Breast epithelium (tissue), 4 donors: ENCODE results near the gene ZNF695. TPM values are rescaled to one million over a fixed set of nuclear protein-coding genes. Genes with fewer than 3 reads are reported as not detected.
"Not testable (repeated sequence)": the region's sequence is repeated elsewhere in the genome, so short reads cannot be mapped to it uniquely, and the experiment has no call there.

Source experiments
- DNase-seq, 2 donors: peaks; one replicate each; pipeline ENCODE4 v3.0.0-alpha.2; 2019; ENCODE audit warnings: low spot score in 2 of 2
- H3K27ac ChIP-seq, 2 donors: fragments of 200-600 bp; sonication (generic) in 1 of 2; one replicate each; pipeline ENCODE4 v1.5.1; 2016 to 2019; ENCODE audit warnings: mild to moderate bottlenecking in 1 of 2
- H3K27me3 ChIP-seq, 2 donors: fragments of 200-600 bp; sonication (generic) in 1 of 2; one replicate each; pipeline versions ENCODE4 v1.5.1 to v1.6.0; 2017 to 2019; ENCODE audit warnings: control low read depth in 1 of 2, mild to moderate bottlenecking in 1 of 2
- H3K36me3 ChIP-seq: fragments of 200-600 bp; one replicate; pipeline ENCODE4 v1.5.1; 2019
- H3K4me1 ChIP-seq, 2 donors: fragments of 200-600 bp; sonication (generic); one replicate each; pipeline ENCODE4 v1.5.1; 2016 to 2019; ENCODE audit warnings: control low read depth in 1 of 2
- H3K4me3 ChIP-seq, 3 donors: fragments of 200-600 bp; sonication (generic); 1 replicate in 2 of 3; 2 replicates in 1 of 3; pipeline ENCODE4 v1.5.1; 2016 to 2019; ENCODE audit warnings: mild to moderate bottlenecking in 3 of 3, moderate library complexity in 2 of 3
- H3K9me3 ChIP-seq, 2 donors: fragments of 200-600 bp; sonication (generic) in 1 of 2; one replicate each; pipeline ENCODE4 v1.5.1; 2016 to 2019; ENCODE audit warnings: control low read depth in 1 of 2
- CTCF ChIP-seq, 3 donors: fragments of 450-650 bp; IDR thresholded peaks; one replicate each; pipeline ENCODE4 v1.5.1; 2016 to 2017; ENCODE audit warnings: antibody characterized with exemption in 3 of 3, mild to moderate bottlenecking in 3 of 3, moderate library complexity in 3 of 3
- POLR2A ChIP-seq: fragments of 450-650 bp; IDR thresholded peaks from one replicate; pipeline ENCODE4 v1.6.1; 2016; ENCODE audit warnings: antibody characterized with exemption, mild to moderate bottlenecking, moderate library complexity
- POLR2AphosphoS5 ChIP-seq, 3 donors: sonication (generic); formaldehyde crosslinking; IDR thresholded peaks; one replicate each; pipeline ENCODE4 v1.6.1; 2017; ENCODE audit warnings: antibody characterized with exemption in 3 of 3
- intact Hi-C: fragments of 100-400 bp; cut with DNase I; formaldehyde crosslinking; loops from one replicate; pipeline ENCODE4 v1.15.1; 2023; ENCODE audit warnings: low total_unique reads
- total RNA-seq, 3 donors: library from RNA; depleted of rRNA; stranded (reverse); fragments of >200 nt; gene quantifications; one replicate each; pipeline ENCODE4 v1.1.0, GENCODE V29; 2016

Gene ZNF695
- total RNA-seq, 3 donors from 2014 or later = 1.0 to 1.1 TPM; not detected in 1

DNA sequence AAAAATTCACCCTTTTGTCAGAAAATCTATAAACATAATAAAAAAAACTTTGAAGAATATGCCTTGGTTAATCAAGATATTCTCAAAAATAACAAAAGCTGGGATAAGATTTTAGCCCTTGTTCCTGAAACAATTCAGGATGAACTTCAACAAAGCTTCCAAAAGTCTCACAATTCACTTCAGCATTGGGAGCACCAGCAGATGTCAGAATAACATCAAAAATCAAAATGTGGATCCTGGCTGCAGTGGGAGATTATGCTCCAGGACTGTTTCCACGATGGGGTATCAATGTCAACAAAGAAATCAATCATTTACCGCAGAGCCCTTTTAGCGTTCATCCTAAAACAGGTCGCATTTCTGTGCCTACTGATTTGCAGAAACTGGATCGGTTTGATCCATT is 35.5 kb upstream of the ZNF695 start:
- no peak for DNase-seq
- H3K4me3 ChIP-seq = no peak overlapping the region
- no peak overlapping the region for H3K27ac ChIP-seq
- no peaks in the 10 kb centered on the region for H3K27me3 ChIP-seq
- no peaks in the 10 kb centered on the region for H3K36me3 ChIP-seq
- H3K9me3 ChIP-seq = peaks cover 60 to 85% of the 10 kb centered on the region in 2 donors
- TF ChIP-seq CTCF (IDR thresholded peaks at IDR 0.05) = no peak
- TF ChIP-seq POLR2AphosphoS5 (IDR thresholded peaks at IDR 0.05) = no peak
- no peak for TF ChIP-seq POLR2A
- intact Hi-C loops = no loop called here
- H3K4me1 ChIP-seq = no peaks in the 10 kb centered on the region

GRCh38 chr1:247037511-247038320 is 29.9 kb upstream of the ZNF695 start:
- H3K27ac ChIP-seq = no peak overlapping the region
- H3K4me3 ChIP-seq = no peak overlapping the region
- H3K4me1 ChIP-seq = no peaks in the 10 kb centered on the region
- H3K36me3 ChIP-seq = peaks cover 7% of the 10 kb centered on the region
- no peaks in the 10 kb centered on the region for H3K27me3 ChIP-seq
- intact Hi-C loops = loop anchor here (10.0 kb wide), 1 partner anchor 543 kb away; no protein-coding TSS in a partner anchor
- TF ChIP-seq POLR2A (no peak), CTCF (IDR thresholded peaks at IDR 0.05) (no peak), POLR2AphosphoS5 (IDR thresholded peaks at IDR 0.05) (no peak)
- no peak for DNase-seq
- peaks cover 52 to 90% of the 10 kb centered on the region in 2 donors for H3K9me3 ChIP-seq

DNA sequence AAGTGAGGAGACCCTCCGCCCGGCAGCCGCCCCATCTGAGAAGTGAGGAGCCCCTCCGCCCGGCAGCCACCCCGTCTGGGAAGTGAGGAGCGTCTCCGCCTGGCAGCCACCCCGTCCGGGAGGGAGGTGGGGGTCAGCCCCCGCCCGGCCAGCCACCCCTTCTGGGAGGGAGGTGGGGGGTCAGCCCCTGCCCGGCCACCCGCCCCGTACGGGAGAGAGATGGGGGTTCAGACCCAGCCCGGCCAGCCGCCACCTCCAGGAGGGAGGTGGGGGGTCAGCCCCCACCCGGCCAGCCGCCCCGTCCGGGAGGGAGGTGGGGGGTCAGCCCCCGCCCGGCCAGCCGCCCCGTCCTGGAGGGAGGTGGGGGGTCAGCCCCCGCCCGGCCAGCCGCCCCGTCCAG is 24.4 kb upstream of the ZNF695 start:
- H3K4me1 ChIP-seq, H3K4me3 ChIP-seq, DNase-seq, H3K27me3 ChIP-seq, H3K27ac ChIP-seq, H3K36me3 ChIP-seq: not testable (repeated sequence)
- intact Hi-C loops = loop anchor here (10.0 kb wide), 1 partner anchor 538 kb away; no protein-coding TSS in a partner anchor
- peaks cover 63 to 83% of the 10 kb centered on the region in 2 donors for H3K9me3 ChIP-seq

DNA sequence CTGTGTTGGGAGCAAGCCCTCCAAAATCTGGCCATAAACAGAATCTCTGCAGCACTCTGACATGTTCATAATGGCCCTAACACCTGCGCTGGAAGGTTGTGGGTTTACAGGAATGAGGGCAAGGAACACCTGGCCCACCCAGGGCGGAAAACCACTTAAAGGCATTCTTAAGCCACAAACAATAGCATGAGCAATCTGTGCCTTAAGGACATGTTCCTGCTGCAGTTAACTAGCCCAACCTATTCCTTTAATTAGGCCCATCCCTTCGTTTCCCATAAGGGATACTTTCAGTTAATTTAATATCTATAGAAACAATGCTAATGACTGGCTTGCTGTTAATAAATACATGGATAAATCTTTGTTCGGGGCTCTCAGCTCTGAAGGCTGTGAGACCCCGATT is 16.8 kb upstream of the ZNF695 start:
- H3K4me3 ChIP-seq, H3K4me1 ChIP-seq, intact Hi-C loops, DNase-seq, H3K36me3 ChIP-seq, H3K27ac ChIP-seq, H3K27me3 ChIP-seq: not testable (repeated sequence)
- peaks cover 39 to 71% of the 10 kb centered on the region in 2 donors for H3K9me3 ChIP-seq

DNA sequence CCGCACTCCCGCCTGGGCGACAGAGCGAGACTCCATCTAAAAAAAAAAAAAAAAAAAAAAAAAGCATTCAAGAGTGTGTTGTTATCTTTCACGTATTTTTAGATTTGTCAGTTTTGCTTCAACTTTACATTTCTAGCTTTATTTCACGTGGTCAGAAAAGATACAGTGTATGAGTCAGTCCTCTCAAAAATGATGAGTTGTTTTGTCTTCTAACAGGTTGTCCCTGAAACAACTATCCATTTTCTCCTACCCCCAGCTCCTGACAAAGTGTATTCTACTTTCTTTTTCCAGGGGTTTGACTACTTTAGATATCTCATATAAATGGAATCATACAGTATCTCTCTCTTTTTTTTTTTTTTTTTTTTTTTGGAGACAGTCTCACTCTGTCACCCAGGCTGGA is 5.5 kb upstream of the ZNF695 start:
- no peak for DNase-seq
- Histone ChIP-seq H3K9me3 (peaks cover 0 to 16% of the 10 kb centered on the region in 2 donors), H3K27ac (no peak overlapping the region), H3K27me3 (no peaks in the 10 kb centered on the region), H3K36me3 (no peaks in the 10 kb centered on the region), H3K4me1 (no peaks in the 10 kb centered on the region), H3K4me3 (no peak overlapping the region)
- intact Hi-C loops = no loop called here
- TF ChIP-seq POLR2AphosphoS5 (IDR thresholded peaks at IDR 0.05) (no peak), POLR2A (no peak), CTCF (IDR thresholded peaks at IDR 0.05) (no peak)

GRCh38 chr1:247008406-247008799 is 546 bp upstream of the ZNF695 start:
- intact Hi-C loops = no loop called here
- Histone ChIP-seq H3K4me1 (no peaks in the 10 kb centered on the region), H3K9me3 (peaks cover under 1 to 15% of the 10 kb centered on the region in 2 donors), H3K27me3 (no peaks in the 10 kb centered on the region), H3K36me3 (no peaks in the 10 kb centered on the region), H3K27ac (no peak overlapping the region), H3K4me3 (peak overlapping the region in 2 of 3 donors; percentile 66 to 75)
- TF ChIP-seq CTCF (IDR thresholded peaks at IDR 0.05) = no peak
- no peak for TF ChIP-seq POLR2AphosphoS5 (IDR thresholded peaks at IDR 0.05)
- TF ChIP-seq POLR2A = no peak
- DNase-seq = no peak

DNA sequence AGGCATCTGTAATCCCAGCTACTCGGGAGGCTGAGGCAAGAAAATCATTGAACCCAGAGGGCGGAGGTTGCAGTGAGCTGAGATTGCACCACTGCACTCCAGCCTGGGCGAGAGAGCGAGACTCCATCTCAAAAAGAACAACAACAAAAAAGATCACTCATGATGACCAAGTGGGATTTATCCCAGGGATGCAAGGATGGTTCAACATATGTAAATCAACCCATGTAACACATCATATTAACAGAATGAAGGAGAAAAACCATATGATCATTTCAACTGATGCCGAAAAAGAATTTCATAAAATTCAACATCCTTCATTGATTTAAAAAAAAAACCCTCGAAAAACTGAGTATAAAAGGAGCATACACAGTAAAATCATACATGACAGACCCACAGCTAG is 3.8 kb downstream of the ZNF695 start:
- intact Hi-C loops, DNase-seq, H3K4me3 ChIP-seq, H3K27me3 ChIP-seq, H3K36me3 ChIP-seq, H3K4me1 ChIP-seq, H3K27ac ChIP-seq: not testable (repeated sequence)
- H3K9me3 ChIP-seq = peaks cover 9 to 27% of the 10 kb centered on the region in 2 donors
